WERI-Rb-1 (cell line): ENCODE results near the gene STXBP6.
"Not testable (repeated sequence)": the region's sequence is repeated elsewhere in the genome, so short reads cannot be mapped to it uniquely, and the experiment has no call there.

Source experiments
- DNase-seq: peaks from one replicate; pipeline ENCODE4 v3.0.0-alpha.2; 2020
- H3K27ac ChIP-seq: fragments of 250-450 bp; sonication (Bioruptor Pico); 2 replicates; pipeline ENCODE4 v1.5.1; 2020; ENCODE audit warnings: mild to moderate bottlenecking, moderate library complexity
- H3K27me3 ChIP-seq: fragments of 250-450 bp; sonication (Bioruptor Pico); 2 replicates; pipeline ENCODE4 v1.5.1; 2021; ENCODE audit warnings: mild to moderate bottlenecking, low read depth, moderate library complexity; ENCODE audit not compliant: insufficient read depth, severe bottlenecking
- H3K36me3 ChIP-seq: fragments of 250-450 bp; sonication (Bioruptor Pico); 2 replicates; pipeline ENCODE4 v1.5.1; 2020; ENCODE audit warnings: mild to moderate bottlenecking, moderate library complexity
- H3K4me3 ChIP-seq: 2 replicates; pipeline ENCODE4 v1.5.1; 2011; ENCODE audit warnings: low read depth, mild to moderate bottlenecking, control low read depth, low read length
- H3K9me3 ChIP-seq: fragments of 250-450 bp; sonication (Bioruptor Pico); 2 replicates; pipeline ENCODE4 v1.5.1; 2021; ENCODE audit warnings: mild to moderate bottlenecking, moderate library complexity; ENCODE audit not compliant: severe bottlenecking
- TF ChIP-seq, protein P1 (sequence below): IDR thresholded peaks from 2 replicates; pipeline ENCODE4 v1.5.1; 2011; ENCODE audit warnings: low read depth, mild to moderate bottlenecking, control low read depth, inconsistent platforms, low read length

Gene STXBP6

DNA sequence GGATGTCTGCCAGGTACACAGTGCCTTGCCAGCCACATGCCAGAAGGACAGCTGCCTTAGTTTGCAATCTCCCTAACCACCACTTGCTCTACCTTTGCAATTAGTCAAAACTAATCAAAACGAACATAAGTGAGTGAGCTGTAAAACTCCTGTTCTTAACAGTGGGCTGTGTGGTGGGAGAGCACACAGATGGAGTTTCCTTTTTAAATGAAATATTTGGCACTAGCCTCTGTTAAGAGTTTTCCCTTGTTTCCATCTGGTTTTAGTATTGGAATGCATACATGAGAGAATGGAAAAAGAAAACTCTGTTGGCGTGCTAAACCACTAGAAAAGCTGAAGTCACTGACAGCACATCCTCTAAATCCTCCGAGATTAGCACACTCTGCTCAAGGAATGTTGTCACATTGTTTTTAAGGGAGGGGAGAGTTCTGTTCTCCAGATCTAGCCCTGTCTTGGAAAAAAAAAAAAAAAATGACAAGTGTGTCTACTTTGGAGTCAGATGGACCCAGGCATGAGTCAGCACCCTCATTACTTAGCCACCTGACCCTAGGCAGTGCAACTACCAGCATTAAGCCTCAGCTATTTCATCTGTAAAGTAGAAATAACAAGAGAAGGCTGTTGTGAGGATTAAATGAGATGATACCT lies 83.9 kb downstream of the STXBP6 start:
- no peak overlapping the region for H3K4me3 ChIP-seq
- peaks cover 25% of the 10 kb centered on the region for H3K27me3 ChIP-seq
- no peak overlapping the region for H3K27ac ChIP-seq
- no peaks in the 10 kb centered on the region for H3K36me3 ChIP-seq
- DNase-seq = no peak
- TF ChIP-seq, protein P1, sequence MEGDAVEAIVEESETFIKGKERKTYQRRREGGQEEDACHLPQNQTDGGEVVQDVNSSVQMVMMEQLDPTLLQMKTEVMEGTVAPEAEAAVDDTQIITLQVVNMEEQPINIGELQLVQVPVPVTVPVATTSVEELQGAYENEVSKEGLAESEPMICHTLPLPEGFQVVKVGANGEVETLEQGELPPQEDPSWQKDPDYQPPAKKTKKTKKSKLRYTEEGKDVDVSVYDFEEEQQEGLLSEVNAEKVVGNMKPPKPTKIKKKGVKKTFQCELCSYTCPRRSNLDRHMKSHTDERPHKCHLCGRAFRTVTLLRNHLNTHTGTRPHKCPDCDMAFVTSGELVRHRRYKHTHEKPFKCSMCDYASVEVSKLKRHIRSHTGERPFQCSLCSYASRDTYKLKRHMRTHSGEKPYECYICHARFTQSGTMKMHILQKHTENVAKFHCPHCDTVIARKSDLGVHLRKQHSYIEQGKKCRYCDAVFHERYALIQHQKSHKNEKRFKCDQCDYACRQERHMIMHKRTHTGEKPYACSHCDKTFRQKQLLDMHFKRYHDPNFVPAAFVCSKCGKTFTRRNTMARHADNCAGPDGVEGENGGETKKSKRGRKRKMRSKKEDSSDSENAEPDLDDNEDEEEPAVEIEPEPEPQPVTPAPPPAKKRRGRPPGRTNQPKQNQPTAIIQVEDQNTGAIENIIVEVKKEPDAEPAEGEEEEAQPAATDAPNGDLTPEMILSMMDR = no peak
- H3K9me3 ChIP-seq = no peaks in the 10 kb centered on the region

DNA sequence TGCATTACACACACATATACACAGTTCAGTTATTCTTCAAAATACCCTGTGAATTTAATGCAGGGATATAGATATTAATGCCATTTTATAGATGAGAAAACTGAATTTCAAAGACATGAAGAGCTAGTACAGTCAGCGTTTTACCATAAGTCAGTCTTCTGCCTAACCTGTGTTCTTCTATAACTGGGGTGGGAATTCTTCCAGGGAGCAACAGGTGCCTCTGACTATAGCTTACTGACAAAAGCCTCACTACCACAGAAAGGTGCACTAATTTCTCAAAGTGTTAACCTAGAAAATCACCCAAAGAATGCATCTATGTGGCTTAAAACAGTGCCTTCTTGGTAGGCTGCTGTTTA lies 84.4 kb downstream of the STXBP6 start:
- Histone ChIP-seq H3K36me3 (no peaks in the 10 kb centered on the region), H3K27me3 (peaks cover 25% of the 10 kb centered on the region), H3K9me3 (no peaks in the 10 kb centered on the region), H3K4me3 (no peak overlapping the region), H3K27ac (no peak overlapping the region)
- DNase-seq = no peak
- TF ChIP-seq, protein P1 = no peak

DNA sequence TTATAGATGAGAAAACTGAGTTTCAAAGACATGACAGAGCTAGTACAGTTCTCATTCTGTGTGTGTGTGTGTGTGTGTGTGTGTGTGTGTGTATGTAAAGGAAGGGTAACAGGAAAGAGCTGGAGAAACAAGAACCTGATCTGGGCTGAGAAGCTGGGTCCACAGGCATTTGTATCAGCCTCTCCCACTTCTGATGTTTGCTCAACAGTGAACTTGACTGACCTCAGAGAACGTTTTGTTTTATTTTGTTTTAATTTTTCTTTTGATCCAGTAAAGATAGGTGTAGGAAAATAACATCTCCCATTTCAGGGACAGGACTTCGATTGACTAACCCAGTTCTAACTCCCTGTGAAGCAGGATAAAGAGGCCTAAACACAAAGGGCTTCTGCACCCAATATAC lies 85.4 kb downstream of the STXBP6 start:
- Histone ChIP-seq H3K27ac (no peak overlapping the region), H3K36me3 (no peaks in the 10 kb centered on the region), H3K27me3 (peaks cover 25% of the 10 kb centered on the region), H3K9me3 (no peaks in the 10 kb centered on the region), H3K4me3 (no peak overlapping the region)
- TF ChIP-seq, protein P1 = no peak
- DNase-seq = no peak

DNA sequence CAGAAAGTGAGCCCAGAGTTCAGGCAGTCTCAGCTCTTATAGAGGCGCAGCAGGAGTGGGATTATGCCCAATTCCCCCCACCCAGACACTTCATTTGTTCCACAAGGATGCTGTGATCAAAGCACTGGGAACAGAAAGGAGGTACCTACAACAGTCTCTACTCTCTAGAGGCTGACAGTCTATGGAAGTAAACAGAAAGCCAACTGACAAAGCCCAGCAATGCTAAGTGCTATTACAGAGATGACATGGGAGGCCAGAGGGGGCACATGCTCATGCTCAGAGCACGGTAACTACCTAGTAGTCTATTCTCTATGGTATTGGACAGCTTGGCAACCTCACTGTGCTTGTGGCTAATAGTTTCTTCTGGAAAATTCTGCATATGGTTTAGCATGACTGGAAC lies 85.9 kb downstream of the STXBP6 start:
- H3K4me3 ChIP-seq = no peak overlapping the region
- no peaks in the 10 kb centered on the region for H3K9me3 ChIP-seq
- no peaks in the 10 kb centered on the region for H3K36me3 ChIP-seq
- TF ChIP-seq, protein P1 = no peak
- no peak for DNase-seq
- H3K27ac ChIP-seq = no peak overlapping the region
- peaks cover 23% of the 10 kb centered on the region for H3K27me3 ChIP-seq

DNA sequence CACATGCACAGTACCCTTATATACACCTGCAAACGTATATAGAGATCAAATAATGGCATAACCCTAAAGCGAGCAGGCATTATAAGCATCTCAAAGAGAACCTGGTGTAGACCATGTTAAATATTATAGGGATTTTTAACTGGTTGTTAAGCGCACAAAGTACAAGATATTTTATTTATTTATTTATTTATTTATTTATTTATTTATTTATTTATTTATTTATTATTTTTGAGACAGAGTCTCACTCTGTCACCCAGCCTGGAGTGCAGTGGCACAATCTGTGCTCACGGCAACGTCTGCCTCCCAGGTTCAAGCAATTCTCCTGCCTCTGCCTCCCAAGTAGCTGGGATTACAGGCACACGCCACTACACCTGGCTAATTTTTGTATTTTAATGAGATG lies 87.8 kb downstream of the STXBP6 start:
- H3K36me3 ChIP-seq, H3K27ac ChIP-seq, H3K4me3 ChIP-seq, DNase-seq, H3K9me3 ChIP-seq: not testable (repeated sequence)
- peaks cover 34% of the 10 kb centered on the region for H3K27me3 ChIP-seq

DNA sequence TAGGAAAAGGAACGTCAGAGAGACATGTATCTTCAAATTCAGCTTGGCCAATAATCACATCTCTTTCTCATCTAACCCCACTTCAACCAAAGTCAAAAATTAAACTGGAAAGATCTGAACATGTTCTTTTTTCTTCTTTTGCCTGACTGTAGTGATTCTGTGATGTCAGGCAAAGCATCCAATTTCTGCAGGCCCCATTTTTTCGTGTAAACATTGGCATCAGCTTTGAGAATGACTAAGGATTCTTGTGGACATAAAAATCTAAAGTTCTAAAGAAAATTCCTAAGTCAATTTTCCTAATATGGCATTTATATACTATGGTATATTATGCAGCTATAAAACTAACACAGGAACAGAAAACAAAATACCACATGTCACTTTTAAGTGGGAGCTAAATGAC lies 89.1 kb downstream of the STXBP6 start:
- Histone ChIP-seq H3K27me3 (peaks cover 33% of the 10 kb centered on the region), H3K9me3 (no peaks in the 10 kb centered on the region), H3K4me3 (no peak overlapping the region), H3K27ac (no peak overlapping the region), H3K36me3 (no peaks in the 10 kb centered on the region)
- TF ChIP-seq, protein P1 = no peak
- no peak for DNase-seq
